NCI-H2171 treated with DMSO at 0.1 percent for 48 hours (cell line): ENCODE data around the gene HAPLN2.

Experiments
- DNase-seq: peaks from one replicate; lab custom pipeline; 2025; lab: John Stamatoyannopoulos, UW

HAPLN2 gene

GRCh38 chr1:156663178-156663577 lies 44.0 kb downstream of the HAPLN2 start:
- peak; percentile 88 for DNase-seq

GRCh38 chr1:156664046-156664766 lies 45.0 kb downstream of the HAPLN2 start:
- DNase-seq, result peak; percentile 40

GRCh38 chr1:156664767-156665411 lies 45.7 kb downstream of the HAPLN2 start:
- no peak for DNase-seq

GRCh38 chr1:156665539-156665938 lies 46.3 kb downstream of the HAPLN2 start:
- DNase-seq, result no peak

GRCh38 chr1:156666862-156667609 lies 47.8 kb downstream of the HAPLN2 start:
- no peak for DNase-seq

GRCh38 chr1:156667610-156667967 lies 48.4 kb downstream of the HAPLN2 start:
- no peak for DNase-seq

- no peak for DNase-seq
Observed at GRCh38 chr1:156667968-156668709, 48.9 kb downstream of the HAPLN2 start.

GRCh38 chr1:156668801-156669637 lies 49.8 kb downstream of the HAPLN2 start:
- peak; percentile 46 for DNase-seq

- no peak for DNase-seq
Observed at GRCh38 chr1:156669794-156670193, 50.6 kb downstream of the HAPLN2 start.

GRCh38 chr1:156670359-156670758 lies 51.1 kb downstream of the HAPLN2 start:
- no peak for DNase-seq

- DNase-seq, result no peak
Observed at GRCh38 chr1:156670791-156671190, 51.6 kb downstream of the HAPLN2 start.

- DNase-seq, result no peak
Observed at GRCh38 chr1:156671804-156672203, 52.6 kb downstream of the HAPLN2 start.

GRCh38 chr1:156673387-156674121 lies 54.3 kb downstream of the HAPLN2 start:
- DNase-seq, result no peak
